PC-3 (cell line): ENCODE data around the gene MSI1.

ENCODE experiments used
- EZH2 ChIP-seq: fragments of 300-600 bp; sonication (generic); IDR thresholded peaks from one replicate; pipeline ENCODE4 v1.6.1; 2017; ENCODE audit warnings: antibody characterized with exemption, mild to moderate bottlenecking, low read length; ENCODE audit not compliant: unreplicated experiment
- TF ChIP-seq, protein P1 (sequence below): fragments of 300-600 bp; sonication (generic); conservative IDR thresholded peaks from 2 replicates; pipeline ENCODE4 v1.5.1; 2017; ENCODE audit warnings: antibody characterized with exemption, low read depth, mild to moderate bottlenecking, low read length

DNA sequence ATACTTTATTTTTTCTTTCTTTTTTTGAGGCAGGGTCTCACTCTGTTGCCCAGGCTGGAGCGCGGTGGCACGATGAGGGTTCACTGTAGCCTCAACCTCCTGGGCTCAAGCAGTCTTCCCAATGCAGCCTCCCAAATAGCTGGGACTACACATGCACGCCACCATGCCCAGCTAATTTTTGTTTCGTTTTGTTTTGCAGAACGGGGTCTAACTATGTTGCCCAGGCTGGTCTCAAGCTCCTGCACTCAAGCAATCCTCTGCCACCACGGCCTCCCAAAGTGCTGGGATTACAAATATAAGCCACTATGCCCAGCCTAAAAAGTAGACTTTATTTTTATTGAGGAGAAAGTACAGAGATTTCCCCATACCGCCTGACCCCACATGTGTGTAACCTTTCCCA is 4.7 kb upstream of the MSI1 start:
- TF ChIP-seq, protein P1, sequence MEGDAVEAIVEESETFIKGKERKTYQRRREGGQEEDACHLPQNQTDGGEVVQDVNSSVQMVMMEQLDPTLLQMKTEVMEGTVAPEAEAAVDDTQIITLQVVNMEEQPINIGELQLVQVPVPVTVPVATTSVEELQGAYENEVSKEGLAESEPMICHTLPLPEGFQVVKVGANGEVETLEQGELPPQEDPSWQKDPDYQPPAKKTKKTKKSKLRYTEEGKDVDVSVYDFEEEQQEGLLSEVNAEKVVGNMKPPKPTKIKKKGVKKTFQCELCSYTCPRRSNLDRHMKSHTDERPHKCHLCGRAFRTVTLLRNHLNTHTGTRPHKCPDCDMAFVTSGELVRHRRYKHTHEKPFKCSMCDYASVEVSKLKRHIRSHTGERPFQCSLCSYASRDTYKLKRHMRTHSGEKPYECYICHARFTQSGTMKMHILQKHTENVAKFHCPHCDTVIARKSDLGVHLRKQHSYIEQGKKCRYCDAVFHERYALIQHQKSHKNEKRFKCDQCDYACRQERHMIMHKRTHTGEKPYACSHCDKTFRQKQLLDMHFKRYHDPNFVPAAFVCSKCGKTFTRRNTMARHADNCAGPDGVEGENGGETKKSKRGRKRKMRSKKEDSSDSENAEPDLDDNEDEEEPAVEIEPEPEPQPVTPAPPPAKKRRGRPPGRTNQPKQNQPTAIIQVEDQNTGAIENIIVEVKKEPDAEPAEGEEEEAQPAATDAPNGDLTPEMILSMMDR, result no peak
- TF ChIP-seq EZH2, result no peak
